Measurements from ENCODE around the gene METTL27. TPM values are rescaled to one million over a fixed set of nuclear protein-coding genes. Genes with fewer than 3 reads are reported as not detected.

METTL27 gene
- total RNA-seq, result 1 to 10 TPM; 2.0 to 7.4 (median 4.3) TPM

DNA sequence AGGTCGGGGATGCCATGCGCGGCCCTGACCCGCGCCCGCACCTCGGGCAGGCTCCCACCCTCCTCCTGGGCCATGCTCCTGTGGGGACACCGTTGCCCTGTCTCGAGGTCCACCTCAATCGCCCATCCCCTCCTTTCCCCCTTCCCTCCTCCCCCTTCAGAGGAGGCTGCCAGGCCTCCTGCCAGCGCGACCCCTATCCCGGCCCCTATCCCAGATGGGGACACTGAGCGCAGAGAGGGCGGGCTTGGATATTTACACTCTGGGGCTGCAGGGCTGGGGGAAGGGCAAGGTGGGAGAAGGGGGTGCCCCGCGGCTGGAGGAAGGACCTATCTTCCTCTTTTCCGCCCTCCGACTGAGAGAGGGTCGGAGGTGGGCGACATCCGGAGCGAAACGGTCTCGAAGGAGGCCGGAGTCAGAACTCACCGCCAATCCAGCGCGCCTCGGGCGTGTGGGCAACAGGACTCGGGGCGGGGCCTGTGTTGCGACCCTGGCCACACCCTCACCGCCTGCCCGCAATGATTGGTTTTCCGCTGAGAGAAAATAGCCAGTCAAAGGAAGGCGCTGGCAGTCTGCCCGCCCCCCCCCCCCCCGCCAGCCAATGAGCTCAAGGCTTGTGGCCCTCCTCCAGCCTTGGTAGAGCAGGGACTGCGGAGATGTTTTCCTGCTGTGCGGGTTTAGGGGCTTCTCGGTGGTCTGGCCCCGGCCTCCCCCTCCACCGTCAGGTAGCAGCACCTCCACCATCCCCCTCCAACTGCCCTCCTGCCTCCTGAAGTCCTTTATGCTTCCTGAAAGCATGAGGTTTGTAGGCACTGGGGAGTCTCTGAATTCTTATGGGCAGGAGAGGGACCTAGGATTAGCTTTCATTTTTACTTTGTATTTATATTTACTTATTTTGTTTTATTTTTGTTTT is at the start of gene METTL27:
Gene METTL27, minus strand, starts transcription at position 450 of the 910 bp plus-strand sequence. Its CDS starts 376 bp downstream, at position 74.
- TF ChIP-seq CTCF (IDR thresholded peaks at IDR 0.05) (no peak), POLR2A (IDR thresholded peaks at IDR 0.05) (peak in 1 of 2 donors; percentile 67)
- WGBS, 2 donors, result 2 to 3% methylated on average over 33 to 41 of the region's 45 CpGs
- peak; percentile 94 to 99 for DNase-seq (ENCODE audit: low spot score in 2 of 2)
- H3K4me3 ChIP-seq (ENCODE audit: low read depth, poor library complexity, severe bottlenecking), result peak within 1 kb of the TSS; percentile 58
- intact Hi-C loops (cut with DNase I; ENCODE audit: low total_unique reads), result loop anchor here (5.0 kb wide), 1 partner anchor 105 kb away; the partner anchor contains the start of gene ABHD11

DNA sequence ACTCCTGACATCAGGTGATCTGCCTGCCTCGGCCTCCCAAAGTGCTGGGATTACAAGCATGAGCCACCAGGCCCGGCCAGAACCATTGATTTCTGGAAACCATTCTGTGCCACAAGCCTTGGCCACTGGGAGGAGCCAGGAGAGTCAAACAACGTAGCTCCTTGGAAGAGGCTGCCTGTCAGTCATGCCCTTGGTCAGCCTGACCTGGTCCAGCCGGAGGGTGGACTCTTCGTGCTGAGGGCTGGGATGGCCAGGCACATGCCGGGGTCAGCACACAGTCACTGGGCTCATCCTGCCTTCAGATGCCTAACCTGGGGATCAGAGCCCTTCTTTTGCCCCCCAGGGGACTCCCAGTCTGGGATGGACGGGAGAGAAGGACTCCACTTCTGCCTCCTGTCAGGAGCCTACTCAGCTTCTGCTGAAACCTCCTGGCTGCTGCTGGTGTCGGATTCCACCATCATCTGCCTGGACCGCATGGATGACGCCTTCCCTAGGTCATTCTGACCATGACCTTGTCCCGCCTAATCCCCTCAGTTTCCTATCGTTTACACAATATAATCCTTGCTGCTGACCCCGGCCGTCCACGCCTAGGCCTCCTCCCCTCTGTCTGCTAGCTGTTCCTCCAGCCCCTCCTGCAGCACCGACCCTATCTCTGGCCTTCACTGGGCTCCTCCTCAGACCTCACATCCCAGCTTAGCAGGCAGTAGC is 49.0 kb upstream of the METTL27 start:
- TF ChIP-seq CTCF (IDR thresholded peaks at IDR 0.05) (no peak), POLR2A (IDR thresholded peaks at IDR 0.05) (no peak)
- WGBS, 2 donors, result 87 to 92% methylated on average over 12 to 16 of the region's 16 CpGs
- no peak overlapping the region for H3K4me3 ChIP-seq (ENCODE audit: low read depth, poor library complexity, severe bottlenecking)
- intact Hi-C loops (cut with DNase I; ENCODE audit: low total_unique reads), result no loop called here
- DNase-seq (ENCODE audit: low spot score in 2 of 2), result no peak

GRCh38 chr7:73890555-73891147 is 48.3 kb upstream of the METTL27 start:
- 88 to 91% methylated on average over 16 of the region's 16 CpGs for WGBS, 2 donors
- intact Hi-C loops (cut with DNase I; ENCODE audit: low total_unique reads), result no loop called here
- no peak overlapping the region for H3K4me3 ChIP-seq (ENCODE audit: low read depth, poor library complexity, severe bottlenecking)
- TF ChIP-seq CTCF (IDR thresholded peaks at IDR 0.05) (no peak), POLR2A (IDR thresholded peaks at IDR 0.05) (no peak)
- DNase-seq (ENCODE audit: low spot score in 2 of 2), result no peak

- intact Hi-C loops (cut with DNase I; ENCODE audit: low total_unique reads), result no loop called here
- WGBS, 2 donors, result 73 to 78% methylated on average over 6 of the region's 6 CpGs
- TF ChIP-seq CTCF (IDR thresholded peaks at IDR 0.05), result no peak
- no peak for TF ChIP-seq POLR2A (IDR thresholded peaks at IDR 0.05)
- DNase-seq (ENCODE audit: low spot score in 2 of 2), result no peak
- H3K4me3 ChIP-seq (ENCODE audit: low read depth, poor library complexity, severe bottlenecking), result no peak overlapping the region
Measured at GRCh38 chr7:73888959-73889358, 46.6 kb upstream of the METTL27 start.

DNA sequence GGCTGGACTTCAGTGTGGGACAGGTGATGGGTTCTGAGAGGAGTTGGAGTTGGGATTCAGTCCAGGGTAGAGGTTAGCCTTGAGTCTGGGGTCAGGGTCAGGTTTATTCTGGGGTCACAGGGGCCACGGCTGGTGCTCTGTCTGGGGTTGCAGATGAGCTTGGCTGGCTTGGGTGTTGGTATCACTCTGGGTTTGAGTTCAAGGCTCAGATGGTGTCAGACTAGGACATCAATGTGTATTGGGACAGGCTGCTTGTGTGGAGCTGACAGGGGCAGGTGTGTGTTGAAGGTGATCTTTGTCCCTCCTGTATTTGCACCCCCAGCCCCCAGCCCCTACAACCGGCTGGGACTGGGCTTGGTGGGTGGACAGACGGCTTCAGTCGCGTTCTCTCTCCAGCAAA is 45.4 kb upstream of the METTL27 start:
- no peak for DNase-seq (ENCODE audit: low spot score in 2 of 2)
- H3K4me3 ChIP-seq (ENCODE audit: low read depth, poor library complexity, severe bottlenecking), result no peak overlapping the region
- 96% methylated on average over 4 to 5 of the region's 5 CpGs for WGBS, 2 donors
- intact Hi-C loops (cut with DNase I; ENCODE audit: low total_unique reads), result no loop called here
- TF ChIP-seq POLR2A (IDR thresholded peaks at IDR 0.05), result no peak
- TF ChIP-seq CTCF (IDR thresholded peaks at IDR 0.05), result no peak

All from lower leg skin (tissue), 4 donors.